GM12878 (cell line): Measurements from ENCODE around the gene CMSS1. TPM values are rescaled to one million over a fixed set of nuclear protein-coding genes. Genes with fewer than 3 reads are reported as not detected.

Source experiments
- ATF7 ChIP-seq: fragments of 450-650 bp; IDR thresholded peaks from 2 replicates; pipeline ENCODE4 v1.6.1; 2016; ENCODE audit warnings: low read depth, mild to moderate bottlenecking
- BHLHE40 ChIP-seq, 2 experiments: fragments of 450-650 bp in 1 of 2; IDR thresholded peaks; 2 replicates each; pipeline ENCODE4 v1.6.1; 2011 to 2017; ENCODE audit warnings: low read depth in 2 of 2, borderline replicate concordance in 1 of 2, improper control_type of control experiment in 1 of 2, low read length in 1 of 2, mild to moderate bottlenecking in 1 of 2
- BMI1 ChIP-seq: fragments of 450-650 bp; IDR thresholded peaks from 2 replicates; pipeline ENCODE4 v1.6.1; 2016; ENCODE audit warnings: mild to moderate bottlenecking, moderate library complexity, borderline replicate concordance
- CBX3 ChIP-seq: fragments of 200-600 bp; sonication (generic); IDR thresholded peaks from 2 replicates; pipeline ENCODE4 v1.6.1; 2016; ENCODE audit warnings: low read depth, borderline replicate concordance
- CREB1 ChIP-seq: IDR thresholded peaks from 2 replicates; pipeline ENCODE4 v1.6.1; 2012; ENCODE audit warnings: low read depth, mild to moderate bottlenecking, inconsistent platforms
- EP300 ChIP-seq, 2 experiments: fragments of 150-350 bp in 1 of 2; IDR thresholded peaks; 2 replicates each; pipeline ENCODE4 v1.6.1; 2011 to 2012; ENCODE audit warnings: low read depth in 2 of 2, low read length in 2 of 2, borderline replicate concordance in 1 of 2, improper control_type of control experiment in 1 of 2, inconsistent platforms in 1 of 2; ENCODE audit not compliant: control insufficient read depth in 1 of 2
- ETV6 ChIP-seq, 2 experiments: fragments of 450-650 bp in 1 of 2; IDR thresholded peaks in 1 of 2; conservative IDR thresholded peaks in 1 of 2; 2 replicates each; pipeline ENCODE4 v1.6.1; 2014; ENCODE audit warnings: antibody characterized with exemption in 1 of 2, borderline replicate concordance in 1 of 2, low read depth in 1 of 2, mild to moderate bottlenecking in 1 of 2, moderate library complexity in 1 of 2
- LARP7 ChIP-seq: fragments of 450-650 bp; IDR thresholded peaks from 2 replicates; pipeline ENCODE4 v1.6.1; 2017; ENCODE audit warnings: mild to moderate bottlenecking
- MEF2A ChIP-seq: IDR thresholded peaks from 2 replicates; pipeline ENCODE4 v1.6.1; 2011; ENCODE audit warnings: low read depth, mild to moderate bottlenecking, low read length, moderate library complexity; ENCODE audit not compliant: insufficient read depth
- NBN ChIP-seq: fragments of 450-650 bp; IDR thresholded peaks from 2 replicates; pipeline ENCODE4 v1.6.1; 2016
- POLR2AphosphoS2 ChIP-seq: IDR thresholded peaks from 2 replicates; pipeline ENCODE4 v1.6.1; 2011; ENCODE audit warnings: low read depth, mild to moderate bottlenecking, low read length, improper control_type of control experiment, moderate library complexity
- RELA ChIP-seq: fragments of 450-650 bp; IDR thresholded peaks from 2 replicates; pipeline ENCODE4 v1.8.0; 2014; ENCODE audit warnings: borderline replicate concordance; ENCODE audit not compliant: partially characterized antibody
- SPI1 ChIP-seq: IDR thresholded peaks from 2 replicates; pipeline ENCODE4 v1.6.1; 2011; ENCODE audit warnings: low read depth, mild to moderate bottlenecking, low read length, moderate library complexity, borderline replicate concordance; ENCODE audit not compliant: insufficient read depth
- SUPT20H ChIP-seq: IDR thresholded peaks from 2 replicates; pipeline ENCODE4 v1.6.1; 2011; ENCODE audit warnings: low read depth, mild to moderate bottlenecking, low read length, moderate library complexity, borderline replicate concordance; ENCODE audit not compliant: control insufficient read depth
- TCF12 ChIP-seq: IDR thresholded peaks from 2 replicates; pipeline ENCODE4 v1.6.1; 2011; ENCODE audit warnings: low read depth, mild to moderate bottlenecking, low read length
- TCF7 ChIP-seq: IDR thresholded peaks from 2 replicates; pipeline ENCODE4 v1.6.1; 2014; ENCODE audit warnings: antibody characterized with exemption, borderline replicate concordance
- ZNF207 ChIP-seq: fragments of 450-650 bp; IDR thresholded peaks from 2 replicates; pipeline ENCODE4 v1.6.1; 2014; ENCODE audit warnings: antibody characterized with exemption, mild to moderate bottlenecking, borderline replicate concordance
- ZNF217 ChIP-seq: fragments of 450-650 bp; IDR thresholded peaks from 2 replicates; pipeline ENCODE4 v1.6.1; 2017; ENCODE audit warnings: antibody characterized with exemption, mild to moderate bottlenecking
- ZNF274 ChIP-seq: IDR thresholded peaks from one replicate; pipeline ENCODE4 v1.8.0; 2011; ENCODE audit not compliant: insufficient read length, insufficient read depth
- polyA plus RNA-seq, 11 experiments: library from polyadenylated mRNA; depleted of rRNA in 4 of 11; unstranded in 6 of 11; stranded (reverse) in 5 of 11; fragments of >200 nt; fragmentation: Nextera tagmentation in 4 of 11; fragmentation: Illumina TruSeq in 1 of 11; extraction: Ambion mirVana in 4 of 11; extraction: Trizol in 1 of 11; gene quantifications; 1 replicate in 1 of 11; 2 replicates in 10 of 11; pipeline versions ENCODE4 v1.2.1 to v1.2.3, GENCODE V29; 2011 to 2016; ENCODE audit warnings: inconsistent platforms in 2 of 11, missing spikeins in 2 of 11, low read depth in 1 of 11
- total RNA-seq, 4 experiments: library from RNA; depleted of rRNA in 3 of 4; stranded (reverse); fragments of >200 nt in 3 of 4; fragmentation: Illumina TruSeq in 1 of 4; extraction: Trizol in 1 of 4; gene quantifications; 2 replicates each; pipeline versions ENCODE4 v1.2.1 to v1.2.3, GENCODE V29; 2013 to 2021
- TF ChIP-seq, protein P1 (sequence below): fragments of 450-650 bp; IDR thresholded peaks from 2 replicates; pipeline ENCODE4 v1.6.1; 2017; ENCODE audit warnings: borderline replicate concordance
- TF ChIP-seq, protein P2 (sequence below): fragments of 150-350 bp; IDR thresholded peaks from 2 replicates; pipeline ENCODE4 v1.6.1; 2016; ENCODE audit warnings: low read depth, low read length
- TF ChIP-seq, protein P3 (sequence below): fragments of 450-650 bp; IDR thresholded peaks from 2 replicates; pipeline ENCODE4 v1.6.1; 2017; ENCODE audit warnings: antibody characterized with exemption, mild to moderate bottlenecking, moderate library complexity
- TF ChIP-seq, protein P4 (sequence below): IDR thresholded peaks from 2 replicates; pipeline ENCODE4 v1.6.1; 2012; ENCODE audit warnings: low read depth, low read length, improper control_type of control experiment

The CMSS1 gene
- total and polyA plus RNA-seq, 10 of the 15 experiments (the other 5 are each of a cell fraction or from before 2014, with no cell fraction given), result 31.0 to 118 (median 70.1) TPM

DNA sequence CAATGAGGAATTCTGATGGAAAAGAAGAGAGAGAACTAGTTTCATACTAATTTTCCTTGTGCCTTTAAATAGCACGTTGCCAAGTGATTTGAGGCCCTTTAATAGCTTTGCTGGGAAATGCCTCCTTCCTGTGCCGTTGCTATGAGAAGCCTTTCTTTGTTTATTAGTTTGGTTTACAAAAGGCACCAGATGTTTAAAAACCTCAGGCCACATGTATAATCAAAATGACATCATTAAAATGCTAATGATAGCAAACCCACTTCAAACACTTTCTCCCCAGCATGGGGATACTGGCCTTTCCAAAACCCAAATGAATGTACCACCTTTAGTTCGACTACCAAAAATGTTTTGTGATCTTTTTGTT is 393.1 kb downstream of the CMSS1 start (continued):
- TF ChIP-seq RELA (no peak), BHLHE40 (IDR thresholded peaks at IDR 0.05; ENCODE audit: borderline replicate concordance in 1 of 2, low read depth in 2 of 2, low read length in 1 of 2) (no peak), ETV6 (conservative IDR thresholded peaks at IDR 0.05 in 1 of 2, IDR thresholded peaks at IDR 0.05 in 1 of 2; ENCODE audit: borderline replicate concordance in 1 of 2, low read depth in 1 of 2) (peak in 1 of 2 experiments; percentile 17; a peak in 1 of 4 replicates), POLR2AphosphoS2 (no peak), EP300 (IDR thresholded peaks at IDR 0.05; ENCODE audit: borderline replicate concordance in 1 of 2, control insufficient read depth in 1 of 2, low read depth in 2 of 2, low read length in 2 of 2) (no peak), ZNF207 (no peak), ZNF217 (no peak), MEF2A (peak; percentile 64; the same call in 1 of the 2 replicates), BMI1 (no peak), ATF7 (peak; percentile 89), CREB1 (0 out of 2 replicates have a peak, but pooled peaks have one; percentile 38), LARP7 (no peak), TCF7 (peak; percentile 95), CBX3 (no peak), NBN (no peak), ZNF274 (no peak), SPI1 (no peak), SUPT20H (no peak), TCF12 (no peak)
- TF ChIP-seq, protein P1, sequence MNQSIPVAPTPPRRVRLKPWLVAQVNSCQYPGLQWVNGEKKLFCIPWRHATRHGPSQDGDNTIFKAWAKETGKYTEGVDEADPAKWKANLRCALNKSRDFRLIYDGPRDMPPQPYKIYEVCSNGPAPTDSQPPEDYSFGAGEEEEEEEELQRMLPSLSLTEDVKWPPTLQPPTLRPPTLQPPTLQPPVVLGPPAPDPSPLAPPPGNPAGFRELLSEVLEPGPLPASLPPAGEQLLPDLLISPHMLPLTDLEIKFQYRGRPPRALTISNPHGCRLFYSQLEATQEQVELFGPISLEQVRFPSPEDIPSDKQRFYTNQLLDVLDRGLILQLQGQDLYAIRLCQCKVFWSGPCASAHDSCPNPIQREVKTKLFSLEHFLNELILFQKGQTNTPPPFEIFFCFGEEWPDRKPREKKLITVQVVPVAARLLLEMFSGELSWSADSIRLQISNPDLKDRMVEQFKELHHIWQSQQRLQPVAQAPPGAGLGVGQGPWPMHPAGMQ, result no peak
- TF ChIP-seq, protein P2, sequence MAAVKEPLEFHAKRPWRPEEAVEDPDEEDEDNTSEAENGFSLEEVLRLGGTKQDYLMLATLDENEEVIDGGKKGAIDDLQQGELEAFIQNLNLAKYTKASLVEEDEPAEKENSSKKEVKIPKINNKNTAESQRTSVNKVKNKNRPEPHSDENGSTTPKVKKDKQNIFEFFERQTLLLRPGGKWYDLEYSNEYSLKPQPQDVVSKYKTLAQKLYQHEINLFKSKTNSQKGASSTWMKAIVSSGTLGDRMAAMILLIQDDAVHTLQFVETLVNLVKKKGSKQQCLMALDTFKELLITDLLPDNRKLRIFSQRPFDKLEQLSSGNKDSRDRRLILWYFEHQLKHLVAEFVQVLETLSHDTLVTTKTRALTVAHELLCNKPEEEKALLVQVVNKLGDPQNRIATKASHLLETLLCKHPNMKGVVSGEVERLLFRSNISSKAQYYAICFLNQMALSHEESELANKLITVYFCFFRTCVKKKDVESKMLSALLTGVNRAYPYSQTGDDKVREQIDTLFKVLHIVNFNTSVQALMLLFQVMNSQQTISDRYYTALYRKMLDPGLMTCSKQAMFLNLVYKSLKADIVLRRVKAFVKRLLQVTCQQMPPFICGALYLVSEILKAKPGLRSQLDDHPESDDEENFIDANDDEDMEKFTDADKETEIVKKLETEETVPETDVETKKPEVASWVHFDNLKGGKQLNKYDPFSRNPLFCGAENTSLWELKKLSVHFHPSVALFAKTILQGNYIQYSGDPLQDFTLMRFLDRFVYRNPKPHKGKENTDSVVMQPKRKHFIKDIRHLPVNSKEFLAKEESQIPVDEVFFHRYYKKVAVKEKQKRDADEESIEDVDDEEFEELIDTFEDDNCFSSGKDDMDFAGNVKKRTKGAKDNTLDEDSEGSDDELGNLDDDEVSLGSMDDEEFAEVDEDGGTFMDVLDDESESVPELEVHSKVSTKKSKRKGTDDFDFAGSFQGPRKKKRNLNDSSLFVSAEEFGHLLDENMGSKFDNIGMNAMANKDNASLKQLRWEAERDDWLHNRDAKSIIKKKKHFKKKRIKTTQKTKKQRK, result no peak
- TF ChIP-seq, protein P3, sequence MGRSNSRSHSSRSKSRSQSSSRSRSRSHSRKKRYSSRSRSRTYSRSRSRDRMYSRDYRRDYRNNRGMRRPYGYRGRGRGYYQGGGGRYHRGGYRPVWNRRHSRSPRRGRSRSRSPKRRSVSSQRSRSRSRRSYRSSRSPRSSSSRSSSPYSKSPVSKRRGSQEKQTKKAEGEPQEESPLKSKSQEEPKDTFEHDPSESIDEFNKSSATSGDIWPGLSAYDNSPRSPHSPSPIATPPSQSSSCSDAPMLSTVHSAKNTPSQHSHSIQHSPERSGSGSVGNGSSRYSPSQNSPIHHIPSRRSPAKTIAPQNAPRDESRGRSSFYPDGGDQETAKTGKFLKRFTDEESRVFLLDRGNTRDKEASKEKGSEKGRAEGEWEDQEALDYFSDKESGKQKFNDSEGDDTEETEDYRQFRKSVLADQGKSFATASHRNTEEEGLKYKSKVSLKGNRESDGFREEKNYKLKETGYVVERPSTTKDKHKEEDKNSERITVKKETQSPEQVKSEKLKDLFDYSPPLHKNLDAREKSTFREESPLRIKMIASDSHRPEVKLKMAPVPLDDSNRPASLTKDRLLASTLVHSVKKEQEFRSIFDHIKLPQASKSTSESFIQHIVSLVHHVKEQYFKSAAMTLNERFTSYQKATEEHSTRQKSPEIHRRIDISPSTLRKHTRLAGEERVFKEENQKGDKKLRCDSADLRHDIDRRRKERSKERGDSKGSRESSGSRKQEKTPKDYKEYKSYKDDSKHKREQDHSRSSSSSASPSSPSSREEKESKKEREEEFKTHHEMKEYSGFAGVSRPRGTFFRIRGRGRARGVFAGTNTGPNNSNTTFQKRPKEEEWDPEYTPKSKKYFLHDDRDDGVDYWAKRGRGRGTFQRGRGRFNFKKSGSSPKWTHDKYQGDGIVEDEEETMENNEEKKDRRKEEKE, result no peak
- TF ChIP-seq, protein P4, sequence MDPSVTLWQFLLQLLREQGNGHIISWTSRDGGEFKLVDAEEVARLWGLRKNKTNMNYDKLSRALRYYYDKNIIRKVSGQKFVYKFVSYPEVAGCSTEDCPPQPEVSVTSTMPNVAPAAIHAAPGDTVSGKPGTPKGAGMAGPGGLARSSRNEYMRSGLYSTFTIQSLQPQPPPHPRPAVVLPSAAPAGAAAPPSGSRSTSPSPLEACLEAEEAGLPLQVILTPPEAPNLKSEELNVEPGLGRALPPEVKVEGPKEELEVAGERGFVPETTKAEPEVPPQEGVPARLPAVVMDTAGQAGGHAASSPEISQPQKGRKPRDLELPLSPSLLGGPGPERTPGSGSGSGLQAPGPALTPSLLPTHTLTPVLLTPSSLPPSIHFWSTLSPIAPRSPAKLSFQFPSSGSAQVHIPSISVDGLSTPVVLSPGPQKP, result no peak
